Spleen (tissue), 7 donors: ENCODE data around the gene VAMP8.

Experiments used
- POLR2A ChIP-seq, 3 donors: fragments of 450-650 bp; IDR thresholded peaks; one replicate each; pipeline ENCODE4 v1.5.1; 2017; ENCODE audit warnings: antibody characterized with exemption in 3 of 3, mild to moderate bottlenecking in 1 of 3
- POLR2AphosphoS5 ChIP-seq, 3 donors: sonication (generic); formaldehyde crosslinking; IDR thresholded peaks; one replicate each; pipeline ENCODE4 v1.5.1; 2017; ENCODE audit warnings: antibody characterized with exemption in 3 of 3
- TF ChIP-seq, protein P1 (sequence below), 11 experiments: fragments of 200-600 bp in 7 of 11; fragments of 450-650 bp in 4 of 11; sonication (generic) in 4 of 11; IDR thresholded peaks in 8 of 11; conservative IDR thresholded peaks in 3 of 11; 1 replicate in 7 of 11; 2 replicates in 4 of 11; pipeline versions ENCODE4 v1.4.0 to v1.8.0; 2016 to 2021; ENCODE audit warnings: antibody characterized with exemption in 11 of 11, inconsistent platforms in 4 of 11, mild to moderate bottlenecking in 1 of 11
- donor health status: DM: no; HTN: no; CAD: no; lungs with moderate emphysema.
- donor health status: DM: no; HTN: no; CAD: no.
- donor health status: DM: no; HTN: no; CAD: no.

DNA sequence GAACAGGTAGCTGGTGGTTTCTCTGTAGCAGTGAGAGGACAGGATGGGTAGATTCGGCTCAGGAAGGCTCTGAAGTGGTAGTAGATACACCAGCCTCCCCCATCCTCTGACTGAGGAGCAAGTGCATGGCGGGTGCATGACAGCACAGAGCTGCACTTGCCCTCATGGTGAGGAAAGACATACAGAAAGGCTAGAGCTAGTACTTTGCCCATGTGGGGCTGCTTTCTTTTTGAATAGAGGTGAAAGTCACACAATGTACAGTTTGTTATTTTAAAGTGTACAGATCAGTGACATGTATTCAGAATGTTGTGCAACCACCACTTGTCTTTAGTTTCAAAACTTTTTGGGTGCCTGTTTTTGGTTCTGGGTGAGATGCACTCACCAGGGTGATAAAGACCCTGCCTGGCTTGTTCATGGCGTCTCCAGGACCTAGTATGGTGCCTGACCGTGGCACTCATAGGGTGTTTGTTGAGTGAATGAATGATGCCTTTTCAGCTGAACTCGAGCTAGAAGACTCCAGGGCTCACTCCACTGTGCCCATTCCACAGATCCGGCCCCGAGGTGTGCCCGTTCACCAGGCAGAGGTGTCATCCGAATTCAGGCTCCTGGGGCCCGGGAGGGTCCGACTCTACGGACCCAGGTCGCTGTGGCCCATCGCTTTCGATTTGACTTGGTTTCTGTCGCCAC lies 6.4 kb downstream of the VAMP8 start:
- TF ChIP-seq POLR2A (IDR thresholded peaks at IDR 0.05) = no peak
- TF ChIP-seq, protein P1, sequence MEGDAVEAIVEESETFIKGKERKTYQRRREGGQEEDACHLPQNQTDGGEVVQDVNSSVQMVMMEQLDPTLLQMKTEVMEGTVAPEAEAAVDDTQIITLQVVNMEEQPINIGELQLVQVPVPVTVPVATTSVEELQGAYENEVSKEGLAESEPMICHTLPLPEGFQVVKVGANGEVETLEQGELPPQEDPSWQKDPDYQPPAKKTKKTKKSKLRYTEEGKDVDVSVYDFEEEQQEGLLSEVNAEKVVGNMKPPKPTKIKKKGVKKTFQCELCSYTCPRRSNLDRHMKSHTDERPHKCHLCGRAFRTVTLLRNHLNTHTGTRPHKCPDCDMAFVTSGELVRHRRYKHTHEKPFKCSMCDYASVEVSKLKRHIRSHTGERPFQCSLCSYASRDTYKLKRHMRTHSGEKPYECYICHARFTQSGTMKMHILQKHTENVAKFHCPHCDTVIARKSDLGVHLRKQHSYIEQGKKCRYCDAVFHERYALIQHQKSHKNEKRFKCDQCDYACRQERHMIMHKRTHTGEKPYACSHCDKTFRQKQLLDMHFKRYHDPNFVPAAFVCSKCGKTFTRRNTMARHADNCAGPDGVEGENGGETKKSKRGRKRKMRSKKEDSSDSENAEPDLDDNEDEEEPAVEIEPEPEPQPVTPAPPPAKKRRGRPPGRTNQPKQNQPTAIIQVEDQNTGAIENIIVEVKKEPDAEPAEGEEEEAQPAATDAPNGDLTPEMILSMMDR (IDR thresholded peaks at IDR 0.05 in 8 of 11, conservative IDR thresholded peaks at IDR 0.05 in 3 of 11) = no peak
- peak in 1 of 3 donors; percentile 42 for TF ChIP-seq POLR2AphosphoS5 (IDR thresholded peaks at IDR 0.05)
